ENCODE results near the gene POU2F3. TPM values are rescaled to one million over a fixed set of nuclear protein-coding genes. Genes with fewer than 3 reads are reported as not detected.

The POU2F3 gene
- total and polyA plus RNA-seq, 2 of the 13 experiments (the other 11 are each of a cell fraction or from before 2014, with no cell fraction given): not detected

DNA sequence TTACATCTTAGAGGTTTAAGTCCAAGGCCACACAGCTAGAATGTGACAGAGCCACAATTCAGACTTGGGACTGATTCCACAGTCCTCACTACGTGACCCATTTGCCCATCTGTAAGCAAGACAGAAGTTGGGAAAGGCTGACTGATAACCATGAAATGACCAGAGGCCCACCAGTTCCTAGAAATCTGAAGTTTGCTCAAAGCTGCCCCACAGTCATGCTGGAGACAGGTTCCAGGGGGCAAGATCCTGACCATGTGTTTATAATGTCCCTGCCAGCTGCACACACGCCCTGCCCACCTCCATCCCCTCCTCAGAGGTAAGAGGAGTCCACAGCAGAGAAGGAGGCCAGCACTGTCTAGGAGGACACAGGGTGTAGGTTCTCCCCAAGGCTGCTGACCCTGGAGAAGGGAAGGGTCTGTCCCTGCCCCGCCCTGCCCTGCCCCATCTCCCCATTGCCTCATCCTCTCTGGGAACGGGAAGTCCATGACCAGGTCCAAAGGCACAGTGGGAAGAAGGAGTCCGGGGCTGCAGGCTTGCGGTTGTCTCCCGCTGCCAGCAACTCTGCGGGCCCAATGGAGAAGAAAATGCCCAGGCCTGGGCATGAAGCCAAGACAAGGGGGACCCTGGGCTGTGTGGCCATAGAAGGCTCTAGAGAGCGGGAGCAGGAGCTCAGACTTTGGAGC is 41.0 kb upstream of the POU2F3 start (continued):
- TF ChIP-seq CHD2 (IDR thresholded peaks at IDR 0.05; ENCODE audit: low read depth, low read length) (no peak), ZNF713 (CRISPR knock-in tag; IDR thresholded peaks at IDR 0.05) (no peak), ATM (IDR thresholded peaks at IDR 0.05; ENCODE audit: borderline replicate concordance) (no peak), KDM1A (CRISPR knock-in tag; IDR thresholded peaks at IDR 0.05) (no peak), YEATS4 (CRISPR knock-in tag; IDR thresholded peaks at IDR 0.05; ENCODE audit: borderline replicate concordance) (peak; percentile 48; the same call in 1 of the 2 replicates), ASH2L (IDR thresholded peaks at IDR 0.05; ENCODE audit: insufficient read length, low read depth, low read length) (no peak), ZNF337 (CRISPR knock-in tag; IDR thresholded peaks at IDR 0.05; ENCODE audit: borderline replicate concordance, low read depth) (0 out of 2 replicates have a peak, but pooled peaks have one; percentile 49), ZNF550 (CRISPR knock-in tag; IDR thresholded peaks at IDR 0.05; ENCODE audit: borderline replicate concordance) (no peak), ZNF672 (CRISPR knock-in tag; IDR thresholded peaks at IDR 0.05) (no peak), ZNF644 (CRISPR knock-in tag; IDR thresholded peaks at IDR 0.05; ENCODE audit: low read depth) (peak; percentile 6; the same call in 1 of the 2 replicates), KDM6A (CRISPR knock-in tag; IDR thresholded peaks at IDR 0.05; ENCODE audit: low read depth) (0 out of 2 replicates have a peak, but pooled peaks have one; percentile 54), ZNF282 (IDR thresholded peaks at IDR 0.05; ENCODE audit: partially characterized antibody) (no peak), PAF1 (CRISPR knock-in tag; IDR thresholded peaks at IDR 0.05) (no peak), BORCS8-MEF2B (CRISPR knock-in tag; IDR thresholded peaks at IDR 0.05) (no peak), ISX (CRISPR knock-in tag; conservative IDR thresholded peaks at IDR 0.05) (no peak), TGIF2 (CRISPR knock-in tag; IDR thresholded peaks at IDR 0.05) (no peak), TMF1 (CRISPR knock-in tag; IDR thresholded peaks at IDR 0.05; ENCODE audit: low read depth) (no peak), HOXA7 (CRISPR knock-in tag; IDR thresholded peaks at IDR 0.05) (no peak), MYC (CRISPR knock-in tag; IDR thresholded peaks at IDR 0.05; ENCODE audit: borderline replicate concordance) (no peak; the same call in 1 of the 2 replicates), BHLHE40 (IDR thresholded peaks at IDR 0.05; ENCODE audit: low read length) (no peak), FOXK2 (IDR thresholded peaks at IDR 0.05) (no peak)
- TF ChIP-seq, protein P1, sequence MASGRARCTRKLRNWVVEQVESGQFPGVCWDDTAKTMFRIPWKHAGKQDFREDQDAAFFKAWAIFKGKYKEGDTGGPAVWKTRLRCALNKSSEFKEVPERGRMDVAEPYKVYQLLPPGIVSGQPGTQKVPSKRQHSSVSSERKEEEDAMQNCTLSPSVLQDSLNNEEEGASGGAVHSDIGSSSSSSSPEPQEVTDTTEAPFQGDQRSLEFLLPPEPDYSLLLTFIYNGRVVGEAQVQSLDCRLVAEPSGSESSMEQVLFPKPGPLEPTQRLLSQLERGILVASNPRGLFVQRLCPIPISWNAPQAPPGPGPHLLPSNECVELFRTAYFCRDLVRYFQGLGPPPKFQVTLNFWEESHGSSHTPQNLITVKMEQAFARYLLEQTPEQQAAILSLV (CRISPR knock-in tag; IDR thresholded peaks at IDR 0.05; ENCODE audit: borderline replicate concordance): no peak
- TF ChIP-seq, protein P2, sequence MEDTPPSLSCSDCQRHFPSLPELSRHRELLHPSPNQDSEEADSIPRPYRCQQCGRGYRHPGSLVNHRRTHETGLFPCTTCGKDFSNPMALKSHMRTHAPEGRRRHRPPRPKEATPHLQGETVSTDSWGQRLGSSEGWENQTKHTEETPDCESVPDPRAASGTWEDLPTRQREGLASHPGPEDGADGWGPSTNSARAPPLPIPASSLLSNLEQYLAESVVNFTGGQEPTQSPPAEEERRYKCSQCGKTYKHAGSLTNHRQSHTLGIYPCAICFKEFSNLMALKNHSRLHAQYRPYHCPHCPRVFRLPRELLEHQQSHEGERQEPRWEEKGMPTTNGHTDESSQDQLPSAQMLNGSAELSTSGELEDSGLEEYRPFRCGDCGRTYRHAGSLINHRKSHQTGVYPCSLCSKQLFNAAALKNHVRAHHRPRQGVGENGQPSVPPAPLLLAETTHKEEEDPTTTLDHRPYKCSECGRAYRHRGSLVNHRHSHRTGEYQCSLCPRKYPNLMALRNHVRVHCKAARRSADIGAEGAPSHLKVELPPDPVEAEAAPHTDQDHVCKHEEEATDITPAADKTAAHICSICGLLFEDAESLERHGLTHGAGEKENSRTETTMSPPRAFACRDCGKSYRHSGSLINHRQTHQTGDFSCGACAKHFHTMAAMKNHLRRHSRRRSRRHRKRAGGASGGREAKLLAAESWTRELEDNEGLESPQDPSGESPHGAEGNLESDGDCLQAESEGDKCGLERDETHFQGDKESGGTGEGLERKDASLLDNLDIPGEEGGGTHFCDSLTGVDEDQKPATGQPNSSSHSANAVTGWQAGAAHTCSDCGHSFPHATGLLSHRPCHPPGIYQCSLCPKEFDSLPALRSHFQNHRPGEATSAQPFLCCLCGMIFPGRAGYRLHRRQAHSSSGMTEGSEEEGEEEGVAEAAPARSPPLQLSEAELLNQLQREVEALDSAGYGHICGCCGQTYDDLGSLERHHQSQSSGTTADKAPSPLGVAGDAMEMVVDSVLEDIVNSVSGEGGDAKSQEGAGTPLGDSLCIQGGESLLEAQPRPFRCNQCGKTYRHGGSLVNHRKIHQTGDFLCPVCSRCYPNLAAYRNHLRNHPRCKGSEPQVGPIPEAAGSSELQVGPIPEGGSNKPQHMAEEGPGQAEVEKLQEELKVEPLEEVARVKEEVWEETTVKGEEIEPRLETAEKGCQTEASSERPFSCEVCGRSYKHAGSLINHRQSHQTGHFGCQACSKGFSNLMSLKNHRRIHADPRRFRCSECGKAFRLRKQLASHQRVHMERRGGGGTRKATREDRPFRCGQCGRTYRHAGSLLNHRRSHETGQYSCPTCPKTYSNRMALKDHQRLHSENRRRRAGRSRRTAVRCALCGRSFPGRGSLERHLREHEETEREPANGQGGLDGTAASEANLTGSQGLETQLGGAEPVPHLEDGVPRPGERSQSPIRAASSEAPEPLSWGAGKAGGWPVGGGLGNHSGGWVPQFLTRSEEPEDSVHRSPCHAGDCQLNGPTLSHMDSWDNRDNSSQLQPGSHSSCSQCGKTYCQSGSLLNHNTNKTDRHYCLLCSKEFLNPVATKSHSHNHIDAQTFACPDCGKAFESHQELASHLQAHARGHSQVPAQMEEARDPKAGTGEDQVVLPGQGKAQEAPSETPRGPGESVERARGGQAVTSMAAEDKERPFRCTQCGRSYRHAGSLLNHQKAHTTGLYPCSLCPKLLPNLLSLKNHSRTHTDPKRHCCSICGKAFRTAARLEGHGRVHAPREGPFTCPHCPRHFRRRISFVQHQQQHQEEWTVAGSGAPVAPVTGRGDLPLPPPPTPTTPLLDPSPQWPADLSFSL (CRISPR knock-in tag; IDR thresholded peaks at IDR 0.05): no peak
- TF ChIP-seq, protein P3, sequence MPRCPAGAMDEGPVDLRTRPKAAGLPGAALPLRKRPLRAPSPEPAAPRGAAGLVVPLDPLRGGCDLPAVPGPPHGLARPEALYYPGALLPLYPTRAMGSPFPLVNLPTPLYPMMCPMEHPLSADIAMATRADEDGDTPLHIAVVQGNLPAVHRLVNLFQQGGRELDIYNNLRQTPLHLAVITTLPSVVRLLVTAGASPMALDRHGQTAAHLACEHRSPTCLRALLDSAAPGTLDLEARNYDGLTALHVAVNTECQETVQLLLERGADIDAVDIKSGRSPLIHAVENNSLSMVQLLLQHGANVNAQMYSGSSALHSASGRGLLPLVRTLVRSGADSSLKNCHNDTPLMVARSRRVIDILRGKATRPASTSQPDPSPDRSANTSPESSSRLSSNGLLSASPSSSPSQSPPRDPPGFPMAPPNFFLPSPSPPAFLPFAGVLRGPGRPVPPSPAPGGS (CRISPR knock-in tag; IDR thresholded peaks at IDR 0.05): peak; percentile 69; the same call in 1 of the 2 replicates
